Stimulated activated CD4-positive, alpha-beta T cell treated with anti-CD3 and anti-CD28 coated beads, TNF-alpha, amount 100 ng/mL, for 4 hours (primary cell): ENCODE data around the gene CALM3.

ENCODE experiments used
- DNase-seq, 3 experiments: peaks; one replicate each; pipeline ENCODE4 v3.0.0-alpha.2; 2020; ENCODE audit warnings: low read depth in 3 of 3

CALM3 gene

DNA sequence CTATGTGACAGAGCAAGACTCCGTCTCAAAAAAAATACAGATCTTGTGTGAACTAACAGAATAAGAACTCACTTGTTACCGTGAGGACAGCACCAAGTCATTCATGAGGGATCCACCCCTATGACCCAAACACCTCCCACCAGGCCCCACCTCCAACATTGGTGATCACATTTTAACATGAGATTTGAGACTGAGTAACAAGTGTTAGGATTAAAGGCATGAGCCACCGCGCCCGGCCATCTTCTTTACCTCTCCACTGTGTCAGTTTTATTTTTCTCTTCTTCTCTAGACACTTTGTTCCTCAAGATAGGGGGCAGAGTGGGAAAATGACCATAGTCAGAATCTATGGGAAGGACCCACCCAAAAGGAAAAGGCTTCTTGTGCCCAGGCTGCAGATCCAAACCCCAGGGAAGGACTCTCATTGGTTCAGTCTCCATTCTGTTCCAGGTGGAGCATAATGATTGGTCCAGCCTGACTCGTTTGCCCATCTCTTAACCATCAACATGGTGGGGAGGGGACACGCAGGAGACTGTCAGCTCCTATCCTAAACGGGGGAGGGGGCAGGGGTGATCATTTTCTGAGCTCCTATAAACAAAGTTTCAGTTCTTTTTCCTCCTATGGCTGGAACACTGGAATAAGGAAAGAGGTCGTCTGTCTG, 1.3 kb upstream of the CALM3 start:
- no peak for DNase-seq

DNA sequence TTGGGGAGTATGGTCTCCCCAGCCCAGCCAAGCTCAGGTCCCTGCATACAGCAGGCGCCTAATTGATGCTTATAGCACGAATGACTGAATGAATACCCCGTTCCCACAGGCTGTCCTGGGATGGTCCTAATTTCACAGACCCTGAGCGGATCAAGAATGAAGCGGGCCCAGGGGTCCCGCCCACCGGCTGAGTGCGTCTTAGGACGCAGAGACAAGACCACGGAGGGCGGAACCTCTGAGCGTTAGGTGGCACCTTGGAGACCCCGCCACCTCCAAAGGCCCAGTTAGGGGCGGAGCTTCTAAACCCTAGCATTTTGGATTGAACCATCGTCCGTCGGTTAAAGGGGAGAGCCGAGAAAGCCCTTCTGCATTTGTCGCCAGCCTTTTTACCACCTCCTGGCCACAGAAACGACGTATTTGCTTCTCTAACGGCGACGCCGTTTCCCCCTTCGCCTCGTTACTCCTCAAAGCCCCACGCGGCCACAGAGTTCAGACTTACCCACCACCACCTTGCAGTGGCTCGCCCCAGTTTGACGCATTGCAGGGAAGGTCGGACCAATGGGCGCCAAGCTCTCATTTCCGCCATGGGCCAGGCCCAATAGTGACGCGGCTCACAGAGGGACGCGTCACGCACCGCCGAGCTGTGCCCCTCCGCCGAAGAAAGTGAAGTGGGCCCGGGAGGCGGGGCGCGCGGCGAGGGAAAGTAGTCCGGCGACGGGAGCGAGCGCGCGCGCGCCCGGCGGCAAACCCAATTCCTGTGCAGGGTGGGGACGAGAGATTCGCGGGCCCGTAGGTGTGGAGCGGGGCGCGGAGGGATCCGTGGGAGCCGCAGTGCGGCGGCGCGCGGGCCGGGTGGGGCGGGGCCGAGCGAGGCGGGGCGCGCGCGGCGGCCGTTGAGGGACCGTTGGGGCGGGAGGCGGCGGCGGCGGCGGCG, 479 bp upstream of the CALM3 start:
- peak; percentile 95 to 96 (median 95) for DNase-seq

DNA sequence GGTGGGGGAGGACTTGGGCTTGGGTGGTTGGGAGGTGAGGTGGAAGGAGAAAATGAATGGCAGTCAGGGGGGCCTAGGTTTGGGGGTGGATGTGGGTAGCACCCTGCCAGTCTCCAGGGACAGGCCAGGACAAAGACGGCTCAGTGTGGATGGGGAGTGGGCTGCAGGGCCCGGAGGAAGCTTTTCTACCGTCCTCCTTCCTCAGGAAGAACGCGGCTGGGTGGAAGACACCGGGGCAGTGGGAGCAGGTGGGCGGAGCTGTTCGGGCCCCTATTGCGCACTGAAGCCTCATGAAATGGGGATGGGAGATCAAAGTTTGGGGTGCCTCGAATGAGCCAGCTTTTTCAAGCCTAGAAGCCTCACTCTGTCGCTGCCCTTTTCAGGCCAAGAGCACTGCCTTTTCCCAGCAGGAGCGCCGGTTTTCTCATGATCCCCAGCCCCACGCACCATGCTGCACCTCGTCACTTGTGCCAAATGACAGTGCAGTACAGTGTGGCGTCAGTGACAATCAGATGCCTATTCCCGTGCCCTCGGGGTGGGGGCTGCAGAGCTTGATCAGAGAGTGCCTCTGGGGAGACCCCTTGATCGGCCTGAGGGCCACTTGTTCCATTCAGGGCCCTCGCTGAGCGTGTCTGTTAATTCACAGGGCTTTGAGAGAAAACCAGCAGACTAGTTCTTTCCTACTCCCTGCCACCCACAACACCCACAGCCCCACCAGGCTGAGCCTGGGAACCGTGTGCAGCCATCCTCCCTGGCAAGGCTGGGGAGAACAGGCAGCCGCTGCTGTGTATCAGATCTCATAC, 1.5 kb downstream of the CALM3 start:
- DNase-seq: peak; percentile 33 to 49 (median 48)

DNA sequence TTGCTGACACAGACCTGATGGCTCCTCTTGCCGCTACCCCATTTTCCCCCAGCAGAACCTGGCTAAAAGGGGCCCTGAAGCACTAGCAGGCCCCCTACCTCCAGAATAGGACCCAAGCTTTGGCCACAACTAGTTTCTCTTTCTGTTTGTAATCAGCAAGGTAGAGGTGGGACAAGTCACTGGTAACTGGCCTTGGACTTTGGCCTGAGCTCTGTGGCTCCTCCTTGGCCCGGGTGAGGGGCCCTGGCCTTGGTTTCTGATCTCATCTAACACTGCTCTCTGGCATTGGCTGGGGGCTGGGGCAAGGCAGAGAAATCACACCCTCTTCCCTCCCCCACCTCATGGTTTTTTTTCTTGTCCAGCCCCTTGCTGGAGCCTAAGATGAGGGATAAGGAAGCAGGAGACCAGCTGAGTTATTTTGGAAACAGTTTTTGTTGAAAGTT, 2.1 kb downstream of the CALM3 start:
- no peak for DNase-seq

DNA sequence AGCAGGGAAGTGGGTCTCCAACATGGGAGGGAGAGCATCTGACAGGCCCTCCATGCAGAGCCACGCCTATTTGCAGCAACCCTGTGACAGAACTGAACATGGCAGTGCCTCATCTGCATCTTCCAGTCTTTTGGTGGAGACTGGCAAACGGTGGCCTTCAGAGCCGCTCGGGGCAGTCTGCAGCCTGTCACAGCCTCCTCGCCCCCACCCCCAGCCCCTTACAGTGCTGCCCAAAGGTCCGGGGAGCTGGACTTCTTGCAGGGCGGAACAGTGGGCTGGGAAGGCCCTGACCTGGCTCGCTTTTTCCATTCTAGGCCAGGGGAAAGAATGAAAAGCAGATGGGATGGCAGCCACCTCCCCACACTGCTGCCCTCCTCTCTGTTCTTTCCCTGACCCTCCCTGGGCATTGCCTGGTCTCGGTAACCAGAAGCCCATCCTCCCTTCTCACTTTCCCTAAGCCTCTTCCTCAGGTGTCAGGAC, 2.7 kb downstream of the CALM3 start:
- DNase-seq: no peak

DNA sequence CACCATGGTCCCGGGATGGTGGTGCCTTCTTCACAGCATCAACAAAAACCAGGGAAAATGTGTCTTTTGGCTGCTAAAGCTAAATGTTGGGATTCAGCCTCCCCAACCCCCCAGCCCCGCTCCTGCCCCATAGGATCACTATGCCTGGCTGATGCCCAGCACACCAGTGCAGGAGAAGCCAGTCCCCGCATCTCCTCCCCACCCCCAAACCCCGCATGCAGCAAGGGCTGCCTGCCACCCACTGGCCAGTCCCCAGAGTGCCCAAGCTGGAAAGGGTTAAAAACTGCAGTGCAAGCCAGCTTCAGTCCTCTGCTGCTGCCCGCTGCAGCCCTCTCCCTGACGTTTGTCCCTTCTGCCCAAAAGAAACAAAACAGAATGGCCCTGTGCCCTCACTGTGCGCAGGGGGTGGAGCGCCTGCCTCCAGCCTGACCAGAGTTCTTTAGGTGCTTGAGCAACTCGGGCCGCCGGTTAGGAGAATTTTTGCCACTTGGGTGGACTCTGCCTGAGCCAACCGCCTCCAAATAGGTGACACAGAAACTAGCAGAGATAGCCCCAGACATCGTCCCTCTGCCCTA, 3.7 kb downstream of the CALM3 start:
- DNase-seq: no peak

DNA sequence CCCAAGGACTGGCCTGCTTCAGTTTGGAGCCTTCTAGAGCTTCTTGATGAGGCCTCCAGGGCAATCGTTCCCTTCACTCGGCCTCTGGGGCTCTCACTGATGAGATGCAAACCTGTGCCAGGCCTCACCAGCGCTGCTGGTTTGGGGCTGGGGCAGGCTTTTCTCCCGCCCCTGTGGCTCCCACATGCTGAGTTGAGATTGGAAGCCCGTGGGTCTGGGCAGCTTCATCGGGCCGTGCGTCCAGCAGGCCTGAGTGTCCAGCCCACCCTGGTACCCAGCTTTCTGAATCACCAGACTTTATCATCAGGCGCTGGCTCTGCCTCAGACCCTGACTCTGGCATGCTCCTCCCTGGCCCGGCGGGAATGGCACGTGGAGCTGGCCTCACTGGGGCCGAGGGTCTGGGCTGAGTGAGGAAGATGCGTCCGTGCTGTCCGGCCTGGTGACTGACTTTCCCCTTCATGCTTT, 4.3 kb downstream of the CALM3 start:
- no peak for DNase-seq

DNA sequence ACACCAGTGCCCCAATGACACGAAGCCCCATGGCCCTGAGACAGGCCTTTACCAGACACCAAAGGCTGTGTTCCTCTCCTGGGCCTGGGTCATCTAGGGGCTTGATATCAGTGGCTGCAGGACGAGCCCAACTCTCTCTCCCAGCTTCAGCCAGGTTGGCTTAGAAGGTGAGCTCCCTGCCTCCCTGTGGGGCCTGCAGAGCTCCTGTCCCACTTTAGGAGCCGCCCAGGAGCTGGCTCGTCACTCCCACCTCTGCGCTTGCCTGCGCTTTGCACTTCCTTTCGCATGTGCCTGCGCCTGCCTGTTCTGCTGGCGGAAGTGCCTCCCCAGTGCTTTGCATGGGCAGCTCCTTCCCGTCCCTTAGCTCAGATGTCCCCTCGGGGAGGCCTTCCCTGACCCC, 4.9 kb downstream of the CALM3 start:
- DNase-seq: no peak

DNA sequence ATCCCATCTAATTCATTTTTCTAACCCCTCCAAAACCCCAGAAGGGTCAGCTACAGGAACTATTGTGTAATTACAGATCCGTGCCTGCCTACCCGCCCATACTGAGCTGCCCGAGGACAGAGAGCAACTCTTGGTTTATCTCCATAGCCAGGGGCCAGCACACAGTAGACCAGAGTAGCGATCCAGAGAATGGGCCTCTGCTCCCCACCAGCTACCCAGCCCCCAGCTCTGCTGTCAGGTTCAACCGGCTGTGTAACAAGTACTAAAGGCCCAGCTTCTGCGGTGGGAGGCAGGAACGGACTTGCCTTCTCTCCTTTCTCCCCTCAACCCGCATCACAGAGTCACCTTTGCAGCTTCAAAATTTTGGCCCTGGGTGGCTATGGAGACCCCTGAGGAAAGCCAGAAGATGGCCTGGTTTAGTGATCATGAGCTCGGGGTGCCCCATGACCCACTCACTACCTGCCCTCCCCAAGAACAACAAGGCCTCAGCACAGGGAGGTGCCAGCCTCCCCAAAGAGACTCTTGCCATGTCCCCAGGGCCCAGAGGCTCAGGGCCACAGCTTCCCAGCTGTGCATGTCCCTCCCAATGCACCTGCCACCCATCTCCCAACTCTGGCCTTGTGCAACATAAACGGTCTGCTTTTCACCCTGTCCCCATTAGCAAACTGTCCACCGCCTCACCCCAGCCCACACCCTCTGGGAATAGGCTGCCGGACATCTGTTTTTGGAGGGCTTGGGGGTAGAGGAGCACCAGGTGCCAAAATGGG, 5.7 kb downstream of the CALM3 start:
- no peak for DNase-seq

DNA sequence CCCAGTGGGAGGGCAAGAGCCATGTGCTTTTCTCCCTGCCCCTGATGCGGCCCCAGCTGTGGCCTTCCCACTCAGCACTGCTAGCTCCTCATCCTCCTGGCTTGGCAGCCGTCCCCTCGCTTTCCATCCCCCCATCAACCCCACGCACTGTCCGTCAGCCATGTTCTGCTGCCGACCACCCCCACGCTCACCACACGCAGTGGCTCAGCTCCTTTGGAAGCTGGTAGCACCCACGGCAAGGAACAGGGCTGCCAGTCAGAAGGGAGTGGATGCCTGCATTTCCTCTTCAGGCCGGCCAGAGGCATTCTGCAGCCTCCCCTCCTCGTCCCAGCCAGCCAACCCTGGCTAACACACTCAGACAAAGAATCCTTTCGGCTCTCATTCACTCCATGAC, 6.3 kb downstream of the CALM3 start:
- DNase-seq: no peak

DNA sequence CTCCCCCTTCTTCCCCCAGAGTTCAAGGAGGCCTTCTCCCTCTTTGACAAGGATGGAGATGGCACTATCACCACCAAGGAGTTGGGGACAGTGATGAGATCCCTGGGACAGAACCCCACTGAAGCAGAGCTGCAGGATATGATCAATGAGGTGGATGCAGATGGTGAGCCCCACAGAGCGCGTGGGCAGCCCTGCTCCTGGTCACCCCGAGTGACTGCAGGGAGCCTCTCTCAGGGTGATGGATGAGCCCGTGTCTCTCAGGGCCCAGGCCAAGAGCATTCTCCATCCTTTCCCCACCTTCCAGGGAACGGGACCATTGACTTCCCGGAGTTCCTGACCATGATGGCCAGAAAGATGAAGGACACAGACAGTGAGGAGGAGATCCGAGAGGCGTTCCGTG, 7.0 kb downstream of the CALM3 start:
- DNase-seq: no peak

DNA sequence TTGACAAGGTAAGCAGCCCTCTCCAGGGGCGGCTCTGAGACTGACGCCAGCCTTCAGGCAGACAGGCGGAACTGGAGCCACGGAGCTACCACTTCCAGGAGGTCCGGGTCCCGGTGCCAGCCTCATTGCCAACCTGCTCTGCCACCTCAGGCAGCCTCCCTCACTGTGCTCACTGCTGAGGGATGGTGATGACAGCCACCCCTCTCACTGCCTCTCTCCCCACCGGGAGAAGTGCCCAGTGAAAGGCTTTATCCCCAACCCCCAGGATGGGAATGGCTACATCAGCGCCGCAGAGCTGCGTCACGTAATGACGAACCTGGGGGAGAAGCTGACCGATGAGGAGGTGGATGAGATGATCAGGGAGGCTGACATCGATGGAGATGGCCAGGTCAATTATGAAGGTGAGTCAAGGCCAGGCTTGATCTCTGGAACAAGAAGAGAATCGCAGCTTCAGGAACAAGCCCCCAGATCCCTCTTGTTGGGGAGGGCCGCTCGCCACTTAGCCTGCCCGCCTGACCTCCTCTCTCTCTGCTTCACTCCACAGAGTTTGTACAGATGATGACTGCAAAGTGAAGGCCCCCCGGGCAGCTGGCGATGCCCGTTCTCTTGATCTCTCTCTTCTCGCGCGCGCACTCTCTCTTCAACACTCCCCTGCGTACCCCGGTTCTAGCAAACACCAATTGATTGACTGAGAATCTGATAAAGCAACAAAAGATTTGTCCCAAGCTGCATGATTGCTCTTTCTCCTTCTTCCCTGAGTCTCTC, 7.6 kb downstream of the CALM3 start:
- DNase-seq: no peak

DNA sequence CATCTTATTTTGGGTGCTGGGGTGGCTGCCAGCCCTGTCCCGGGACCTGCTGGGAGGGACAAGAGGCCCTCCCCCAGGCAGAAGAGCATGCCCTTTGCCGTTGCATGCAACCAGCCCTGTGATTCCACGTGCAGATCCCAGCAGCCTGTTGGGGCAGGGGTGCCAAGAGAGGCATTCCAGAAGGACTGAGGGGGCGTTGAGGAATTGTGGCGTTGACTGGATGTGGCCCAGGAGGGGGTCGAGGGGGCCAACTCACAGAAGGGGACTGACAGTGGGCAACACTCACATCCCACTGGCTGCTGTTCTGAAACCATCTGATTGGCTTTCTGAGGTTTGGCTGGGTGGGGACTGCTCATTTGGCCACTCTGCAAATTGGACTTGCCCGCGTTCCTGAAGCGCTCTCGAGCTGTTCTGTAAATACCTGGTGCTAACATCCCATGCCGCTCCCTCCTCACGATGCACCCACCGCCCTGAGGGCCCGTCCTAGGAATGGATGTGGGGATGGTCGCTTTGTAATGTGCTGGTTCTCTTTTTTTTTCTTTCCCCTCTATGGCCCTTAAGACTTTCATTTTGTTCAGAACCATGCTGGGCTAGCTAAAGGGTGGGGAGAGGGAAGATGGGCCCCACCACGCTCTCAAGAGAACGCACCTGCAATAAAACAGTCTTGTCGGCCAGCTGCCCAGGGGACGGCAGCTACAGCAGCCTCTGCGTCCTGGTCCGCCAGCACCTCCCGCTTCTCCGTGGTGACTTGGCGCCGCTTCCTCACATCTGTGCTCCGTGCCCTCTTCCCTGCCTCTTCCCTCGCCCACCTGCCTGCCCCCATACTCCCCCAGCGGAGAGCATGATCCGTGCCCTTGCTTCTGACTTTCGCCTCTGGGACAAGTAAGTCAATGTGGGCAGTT, 8.6 kb downstream of the CALM3 start:
- DNase-seq: no peak

DNA sequence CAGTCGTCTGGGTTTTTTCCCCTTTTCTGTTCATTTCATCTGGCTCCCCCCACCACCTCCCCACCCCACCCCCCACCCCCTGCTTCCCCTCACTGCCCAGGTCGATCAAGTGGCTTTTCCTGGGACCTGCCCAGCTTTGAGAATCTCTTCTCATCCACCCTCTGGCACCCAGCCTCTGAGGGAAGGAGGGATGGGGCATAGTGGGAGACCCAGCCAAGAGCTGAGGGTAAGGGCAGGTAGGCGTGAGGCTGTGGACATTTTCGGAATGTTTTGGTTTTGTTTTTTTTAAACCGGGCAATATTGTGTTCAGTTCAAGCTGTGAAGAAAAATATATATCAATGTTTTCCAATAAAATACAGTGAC, 9.3 kb downstream of the CALM3 start:
- no peak for DNase-seq

DNA sequence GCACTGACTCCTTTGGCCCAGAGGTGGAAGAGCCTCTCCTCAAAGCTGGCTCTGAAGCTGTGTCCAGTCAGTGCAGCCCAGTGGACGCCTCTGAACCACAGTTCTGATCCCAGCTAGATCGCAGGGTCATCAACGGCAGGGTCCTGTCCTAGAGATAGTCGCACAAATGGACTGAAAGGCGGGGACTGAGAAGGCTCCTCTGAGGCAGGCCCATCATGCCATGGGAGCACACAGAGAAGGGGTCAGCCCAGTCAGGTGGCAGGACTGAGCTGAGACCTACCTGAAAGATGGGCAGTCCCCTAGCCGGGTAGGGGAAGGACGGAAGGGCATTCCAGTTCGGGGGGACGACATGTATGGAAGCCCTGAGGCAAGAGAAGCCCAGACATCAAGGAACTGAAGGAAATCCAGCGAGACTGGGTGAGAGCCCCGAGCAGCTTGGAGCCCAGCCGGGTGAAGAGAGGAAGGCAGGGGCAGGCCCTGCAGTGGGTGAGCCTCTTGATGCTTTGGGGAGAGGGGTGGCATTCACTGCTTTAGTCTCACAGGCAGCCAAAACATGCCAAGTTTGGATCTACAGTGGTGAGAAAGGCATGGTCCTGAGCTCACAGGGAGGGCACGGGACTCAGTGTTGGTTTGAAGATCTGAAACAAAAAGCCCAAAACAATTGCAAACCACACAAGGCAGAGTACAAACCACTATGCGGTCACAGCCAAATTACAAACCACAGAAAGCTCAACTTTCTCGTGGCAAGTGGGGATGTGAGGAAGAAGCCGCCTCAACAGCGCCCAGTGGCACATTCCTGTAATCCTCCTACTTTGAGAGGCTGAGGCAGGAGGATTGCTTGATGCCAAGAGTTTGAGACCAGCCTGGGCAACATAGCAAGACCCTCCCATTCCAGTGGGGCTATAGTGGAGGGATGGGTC, 10.0 kb downstream of the CALM3 start:
- DNase-seq: no peak

DNA sequence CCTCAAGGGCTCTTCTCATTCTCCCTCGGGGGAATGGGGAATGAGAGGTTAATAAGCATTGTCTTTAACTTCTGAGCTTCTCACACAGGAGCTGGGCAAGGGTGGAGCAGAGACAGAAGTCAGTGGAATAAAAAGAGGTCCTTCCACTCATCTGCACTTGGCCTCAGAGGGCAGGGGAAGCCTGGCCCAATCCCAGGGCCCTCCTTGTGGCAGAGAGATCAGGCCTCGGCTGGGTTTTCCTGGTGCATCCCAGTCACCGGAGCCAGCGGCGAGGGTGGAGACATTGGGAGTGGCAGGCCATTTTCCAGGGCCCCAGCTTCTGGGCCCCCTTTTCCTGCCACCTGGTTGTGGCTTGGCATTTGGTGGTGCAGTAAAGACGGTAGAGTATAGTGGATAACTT, 10.6 kb downstream of the CALM3 start:
- DNase-seq: no peak

DNA sequence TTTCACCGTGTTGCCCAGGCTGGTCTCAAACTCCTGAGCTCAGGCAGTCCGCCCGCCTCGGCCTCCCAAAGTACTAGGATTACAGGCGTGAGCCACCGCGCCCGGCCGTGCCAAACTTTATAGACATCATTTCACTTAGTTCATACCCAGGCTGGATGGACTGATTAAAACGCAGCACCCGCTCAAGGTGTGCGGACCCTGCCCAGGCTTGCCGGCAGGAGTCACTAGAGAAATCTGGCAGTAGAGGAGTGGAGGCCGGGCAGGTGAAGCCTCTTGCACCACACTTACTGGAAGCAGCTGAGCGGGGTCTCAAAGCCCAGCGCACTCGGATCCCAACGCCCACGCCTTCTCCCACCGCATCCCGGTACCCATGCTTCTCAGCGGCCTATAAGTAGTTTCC, 12.4 kb downstream of the CALM3 start:
- DNase-seq: no peak

DNA sequence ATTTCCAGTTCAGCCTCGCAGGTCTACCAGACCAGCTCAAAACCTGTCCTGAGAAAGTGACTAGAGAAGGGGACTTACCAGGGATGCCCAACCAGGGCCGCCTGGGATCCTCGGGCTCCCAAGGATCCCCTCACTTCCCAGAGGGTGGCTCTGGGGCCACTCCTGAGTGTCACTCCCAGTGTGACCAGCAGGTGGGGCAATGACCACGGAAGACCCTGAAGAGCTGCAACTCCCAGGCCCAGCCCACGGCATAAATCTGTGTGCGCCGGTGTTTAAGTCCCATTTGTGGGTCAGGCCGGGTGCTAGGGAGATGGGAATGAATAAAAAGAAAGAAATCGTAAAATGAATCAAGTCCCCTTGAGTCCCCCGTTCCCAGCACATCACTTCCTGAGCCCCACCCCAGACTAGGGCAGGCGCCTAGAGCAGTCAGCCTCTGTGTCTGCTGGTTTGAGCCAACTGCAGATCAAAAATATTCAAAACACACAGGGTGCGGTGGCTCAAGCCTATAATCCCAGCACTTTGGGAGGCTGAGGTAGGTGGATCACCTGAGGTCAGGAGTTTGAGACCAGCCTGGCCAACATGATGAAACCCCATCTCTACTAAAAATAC, 13.1 kb downstream of the CALM3 start:
- peak; percentile 67 to 74 (median 72) for DNase-seq
